Activated T-helper 2 cell treated with anti-CD3 and anti-CD28 coated beads, Interferon-gamma antibody, Interleukin-2, Interleukin-4, amounts not matched to agents 10 μg/mL and 5 μg/mL and 100 μg/mL, durations not matched to agents 14 hours and 24 hours and 36 hours (primary cell): ENCODE measurements around the gene RPA1. TPM values are rescaled to one million over a fixed set of nuclear protein-coding genes. Genes with fewer than 3 reads are reported as not detected.

Source experiments
- DNase-seq: peaks from one replicate; pipeline ENCODE4 v3.0.0; 2021; ENCODE audit warnings: low spot score
- H3K27ac Mint-ChIP-seq: one replicate; pipeline ENCODE4 v1.8.0; 2021; ENCODE audit warnings: mixed read lengths
- H3K27me3 Mint-ChIP-seq: one replicate; pipeline ENCODE4 v1.8.0; 2021; ENCODE audit warnings: low read depth, mixed read lengths
- H3K36me3 Mint-ChIP-seq: one replicate; pipeline ENCODE4 v1.8.0; 2021; ENCODE audit warnings: low read depth, mixed read lengths
- H3K4me1 Mint-ChIP-seq: one replicate; pipeline ENCODE4 v1.8.0; 2021; ENCODE audit warnings: low read depth, mixed read lengths
- H3K4me3 Mint-ChIP-seq: one replicate; pipeline ENCODE4 v1.8.0; 2021; ENCODE audit warnings: low read depth, mild to moderate bottlenecking, moderate library complexity, mixed read lengths
- H3K9me3 Mint-ChIP-seq: one replicate; pipeline ENCODE4 v1.8.0; 2021; ENCODE audit warnings: mixed read lengths
- intact Hi-C: fragments of 100-400 bp; cut with micrococcal nuclease; formaldehyde crosslinking; loops from one replicate; pipeline ENCODE4 v1.15.1; 2023
- total RNA-seq: library from RNA; stranded (reverse); gene quantifications from 2 replicates; pipeline ENCODE4 v1.2.3, GENCODE V29; 2022

The RPA1 gene
- total RNA-seq, 1 donor from 2014 or later: 229 TPM

- peaks cover 5% of the 10 kb centered on the region for H3K27me3 Mint-ChIP-seq
- no peak for DNase-seq
- H3K36me3 Mint-ChIP-seq: no peaks in the 10 kb centered on the region
- H3K27ac Mint-ChIP-seq: no peak overlapping the region
- no peaks in the 10 kb centered on the region for H3K9me3 Mint-ChIP-seq
- intact Hi-C loops: no loop called here
- H3K4me3 Mint-ChIP-seq: no peak overlapping the region
- H3K4me1 Mint-ChIP-seq: no peaks in the 10 kb centered on the region
Observed at GRCh38 chr17:1931844-1932579, 102.2 kb downstream of the RPA1 start.

- H3K4me1 Mint-ChIP-seq: no peaks in the 10 kb centered on the region
- H3K4me3 Mint-ChIP-seq: no peak overlapping the region
- no peak overlapping the region for H3K27ac Mint-ChIP-seq
- H3K9me3 Mint-ChIP-seq: no peaks in the 10 kb centered on the region
- DNase-seq: no peak
- H3K27me3 Mint-ChIP-seq: peaks cover 5% of the 10 kb centered on the region
- H3K36me3 Mint-ChIP-seq: no peaks in the 10 kb centered on the region
- intact Hi-C loops: no loop called here
Observed at GRCh38 chr17:1933875-1934715, 104.3 kb downstream of the RPA1 start.

GRCh38 chr17:1934901-1935300, 105.1 kb downstream of the RPA1 start:
- H3K36me3 Mint-ChIP-seq: no peaks in the 10 kb centered on the region
- H3K27ac Mint-ChIP-seq: no peak overlapping the region
- intact Hi-C loops: no loop called here

GRCh38 chr17:1936766-1937165, 107.0 kb downstream of the RPA1 start:
- Mint-ChIP-seq H3K4me3 (no peak overlapping the region), H3K4me1 (no peaks in the 10 kb centered on the region), H3K27me3 (no peaks in the 10 kb centered on the region), H3K36me3 (no peaks in the 10 kb centered on the region), H3K27ac (no peak overlapping the region), H3K9me3 (no peaks in the 10 kb centered on the region)
- no peak for DNase-seq
- intact Hi-C loops: no loop called here

More at GRCh38 chr17:1934901-1935300, 105.1 kb downstream of the RPA1 start:
- no peaks in the 10 kb centered on the region for H3K9me3 Mint-ChIP-seq
- no peak overlapping the region for H3K4me3 Mint-ChIP-seq
- peaks cover 5% of the 10 kb centered on the region for H3K27me3 Mint-ChIP-seq
- no peaks in the 10 kb centered on the region for H3K4me1 Mint-ChIP-seq
- DNase-seq: no peak

GRCh38 chr17:1937461-1937860, 107.7 kb downstream of the RPA1 start:
- intact Hi-C loops: no loop called here
- Mint-ChIP-seq H3K36me3 (no peaks in the 10 kb centered on the region), H3K27me3 (no peaks in the 10 kb centered on the region), H3K9me3 (no peaks in the 10 kb centered on the region), H3K27ac (no peak overlapping the region), H3K4me1 (no peaks in the 10 kb centered on the region), H3K4me3 (no peak overlapping the region)
- DNase-seq: no peak

- Mint-ChIP-seq H3K27me3 (no peaks in the 10 kb centered on the region), H3K4me3 (no peak overlapping the region), H3K36me3 (no peaks in the 10 kb centered on the region), H3K27ac (no peak overlapping the region), H3K4me1 (no peaks in the 10 kb centered on the region), H3K9me3 (no peaks in the 10 kb centered on the region)
- DNase-seq: no peak
- intact Hi-C loops: no loop called here
Observed at GRCh38 chr17:1939981-1940809, 110.4 kb downstream of the RPA1 start.

- H3K4me1 Mint-ChIP-seq: no peaks in the 10 kb centered on the region
- H3K36me3 Mint-ChIP-seq: no peaks in the 10 kb centered on the region
- DNase-seq: no peak
- H3K4me3 Mint-ChIP-seq: no peak overlapping the region
- intact Hi-C loops: no loop called here
- H3K27me3 Mint-ChIP-seq: no peaks in the 10 kb centered on the region
- no peaks in the 10 kb centered on the region for H3K9me3 Mint-ChIP-seq
- no peak overlapping the region for H3K27ac Mint-ChIP-seq
Observed at GRCh38 chr17:1940810-1941185, 111.0 kb downstream of the RPA1 start.

- intact Hi-C loops: no loop called here
- H3K9me3 Mint-ChIP-seq: no peaks in the 10 kb centered on the region
- no peaks in the 10 kb centered on the region for H3K27me3 Mint-ChIP-seq
- no peak overlapping the region for H3K27ac Mint-ChIP-seq
- DNase-seq: no peak
- H3K36me3 Mint-ChIP-seq: no peaks in the 10 kb centered on the region
- H3K4me3 Mint-ChIP-seq: no peak overlapping the region
- no peaks in the 10 kb centered on the region for H3K4me1 Mint-ChIP-seq
Observed at GRCh38 chr17:1941272-1942065, 111.7 kb downstream of the RPA1 start.

GRCh38 chr17:1942066-1942365, 112.2 kb downstream of the RPA1 start:
- no peaks in the 10 kb centered on the region for H3K4me1 Mint-ChIP-seq
- H3K4me3 Mint-ChIP-seq: no peak overlapping the region
- H3K27ac Mint-ChIP-seq: no peak overlapping the region
- intact Hi-C loops: no loop called here
- no peaks in the 10 kb centered on the region for H3K36me3 Mint-ChIP-seq
- DNase-seq: no peak
- H3K9me3 Mint-ChIP-seq: no peaks in the 10 kb centered on the region
- H3K27me3 Mint-ChIP-seq: no peaks in the 10 kb centered on the region

- Mint-ChIP-seq H3K4me3 (no peak overlapping the region), H3K9me3 (no peaks in the 10 kb centered on the region), H3K27ac (no peak overlapping the region), H3K4me1 (no peaks in the 10 kb centered on the region), H3K27me3 (no peaks in the 10 kb centered on the region), H3K36me3 (no peaks in the 10 kb centered on the region)
- intact Hi-C loops: no loop called here
- DNase-seq: no peak
Observed at GRCh38 chr17:1942666-1943435, 113.0 kb downstream of the RPA1 start.

- Mint-ChIP-seq H3K9me3 (no peaks in the 10 kb centered on the region), H3K27ac (no peak overlapping the region), H3K36me3 (no peaks in the 10 kb centered on the region), H3K4me3 (no peak overlapping the region), H3K4me1 (no peaks in the 10 kb centered on the region), H3K27me3 (no peaks in the 10 kb centered on the region)
- no peak for DNase-seq
- intact Hi-C loops: no loop called here
Observed at GRCh38 chr17:1943436-1943831, 113.6 kb downstream of the RPA1 start.

GRCh38 chr17:1945621-1946020, 115.8 kb downstream of the RPA1 start:
- Mint-ChIP-seq H3K27me3 (no peaks in the 10 kb centered on the region), H3K27ac (no peak overlapping the region), H3K36me3 (no peaks in the 10 kb centered on the region), H3K9me3 (no peaks in the 10 kb centered on the region), H3K4me3 (no peak overlapping the region), H3K4me1 (no peaks in the 10 kb centered on the region)
- intact Hi-C loops: no loop called here
- DNase-seq: no peak
